GM21825 (cell line): Measurements from ENCODE around the gene BAZ1B.
"Not testable (repeated sequence)": the region's sequence is repeated elsewhere in the genome, so short reads cannot be mapped to it uniquely, and the experiment has no call there.

Experiments used
- ATAC-seq: cut with Tn5 transposase; IDR thresholded peaks from one replicate; pipeline ENCODE4 v1.9.1; 2021; ENCODE audit warnings: mild to moderate bottlenecking, moderate library complexity; ENCODE audit not compliant: unreplicated experiment

Gene BAZ1B, protein sequence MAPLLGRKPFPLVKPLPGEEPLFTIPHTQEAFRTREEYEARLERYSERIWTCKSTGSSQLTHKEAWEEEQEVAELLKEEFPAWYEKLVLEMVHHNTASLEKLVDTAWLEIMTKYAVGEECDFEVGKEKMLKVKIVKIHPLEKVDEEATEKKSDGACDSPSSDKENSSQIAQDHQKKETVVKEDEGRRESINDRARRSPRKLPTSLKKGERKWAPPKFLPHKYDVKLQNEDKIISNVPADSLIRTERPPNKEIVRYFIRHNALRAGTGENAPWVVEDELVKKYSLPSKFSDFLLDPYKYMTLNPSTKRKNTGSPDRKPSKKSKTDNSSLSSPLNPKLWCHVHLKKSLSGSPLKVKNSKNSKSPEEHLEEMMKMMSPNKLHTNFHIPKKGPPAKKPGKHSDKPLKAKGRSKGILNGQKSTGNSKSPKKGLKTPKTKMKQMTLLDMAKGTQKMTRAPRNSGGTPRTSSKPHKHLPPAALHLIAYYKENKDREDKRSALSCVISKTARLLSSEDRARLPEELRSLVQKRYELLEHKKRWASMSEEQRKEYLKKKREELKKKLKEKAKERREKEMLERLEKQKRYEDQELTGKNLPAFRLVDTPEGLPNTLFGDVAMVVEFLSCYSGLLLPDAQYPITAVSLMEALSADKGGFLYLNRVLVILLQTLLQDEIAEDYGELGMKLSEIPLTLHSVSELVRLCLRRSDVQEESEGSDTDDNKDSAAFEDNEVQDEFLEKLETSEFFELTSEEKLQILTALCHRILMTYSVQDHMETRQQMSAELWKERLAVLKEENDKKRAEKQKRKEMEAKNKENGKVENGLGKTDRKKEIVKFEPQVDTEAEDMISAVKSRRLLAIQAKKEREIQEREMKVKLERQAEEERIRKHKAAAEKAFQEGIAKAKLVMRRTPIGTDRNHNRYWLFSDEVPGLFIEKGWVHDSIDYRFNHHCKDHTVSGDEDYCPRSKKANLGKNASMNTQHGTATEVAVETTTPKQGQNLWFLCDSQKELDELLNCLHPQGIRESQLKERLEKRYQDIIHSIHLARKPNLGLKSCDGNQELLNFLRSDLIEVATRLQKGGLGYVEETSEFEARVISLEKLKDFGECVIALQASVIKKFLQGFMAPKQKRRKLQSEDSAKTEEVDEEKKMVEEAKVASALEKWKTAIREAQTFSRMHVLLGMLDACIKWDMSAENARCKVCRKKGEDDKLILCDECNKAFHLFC (N-terminal part only)

DNA sequence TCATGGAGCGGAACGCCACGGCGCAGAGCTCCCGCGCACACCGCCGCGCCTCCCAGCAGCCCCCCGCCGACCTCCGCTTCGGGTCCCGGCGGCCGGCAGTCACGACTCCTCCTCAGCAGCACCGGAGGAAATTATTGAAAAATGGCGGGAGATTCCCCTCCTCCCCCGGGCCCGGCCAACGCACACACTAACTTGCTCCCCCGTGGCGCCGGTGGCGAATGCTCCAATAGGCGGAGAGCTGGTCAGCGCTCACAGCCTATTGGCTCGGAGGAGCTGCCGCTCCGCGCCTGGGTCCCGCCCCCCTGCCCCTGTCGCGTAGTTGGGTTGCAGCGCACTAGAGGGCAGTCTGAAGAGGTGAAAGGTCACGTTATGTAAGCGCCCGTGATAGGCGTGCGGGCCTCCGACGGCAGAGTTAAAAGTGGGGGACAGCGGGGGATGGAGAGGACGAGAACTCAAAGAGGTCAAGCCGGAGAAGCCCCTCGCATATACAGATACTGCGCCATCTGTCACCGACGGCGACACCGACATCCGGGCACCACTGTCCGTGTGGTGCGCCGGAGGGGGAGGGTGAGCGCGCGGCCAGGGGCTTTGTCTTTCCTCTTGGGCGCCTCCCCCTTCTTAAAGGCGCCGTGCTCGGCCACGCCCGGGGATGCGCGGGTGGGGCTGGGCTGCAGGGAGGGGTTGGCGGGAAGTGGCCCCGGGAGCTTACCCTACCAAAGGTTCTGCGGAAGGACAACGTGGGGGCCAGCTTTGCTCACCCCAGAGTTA, at the start of gene BAZ1B:
Gene BAZ1B, minus strand, starts transcription at position 189 of the 768 bp plus-strand sequence. CDS start 360 bp downstream, outside the sequence.
- ATAC-seq: peak; percentile 72

DNA sequence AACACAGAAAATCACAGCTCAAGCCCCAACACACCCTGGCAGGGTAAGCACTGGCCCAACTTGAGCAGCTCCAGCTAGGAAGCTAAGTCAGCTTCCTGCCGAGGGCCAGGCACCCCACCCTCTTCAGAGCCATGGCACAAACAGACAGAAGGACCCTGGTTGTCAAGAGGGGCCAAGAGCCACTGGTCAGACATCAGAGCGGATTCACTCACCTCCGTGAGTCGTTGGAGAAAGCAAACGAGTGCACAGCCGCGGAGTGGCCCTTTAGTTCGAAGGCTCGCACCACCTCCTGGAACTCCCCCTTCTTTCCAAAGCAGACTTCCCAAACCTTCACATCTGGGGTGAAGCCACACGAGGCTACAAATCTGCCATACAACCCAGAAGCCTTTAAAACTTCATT, 48.9 kb upstream of the BAZ1B start:
- no peak for ATAC-seq

DNA sequence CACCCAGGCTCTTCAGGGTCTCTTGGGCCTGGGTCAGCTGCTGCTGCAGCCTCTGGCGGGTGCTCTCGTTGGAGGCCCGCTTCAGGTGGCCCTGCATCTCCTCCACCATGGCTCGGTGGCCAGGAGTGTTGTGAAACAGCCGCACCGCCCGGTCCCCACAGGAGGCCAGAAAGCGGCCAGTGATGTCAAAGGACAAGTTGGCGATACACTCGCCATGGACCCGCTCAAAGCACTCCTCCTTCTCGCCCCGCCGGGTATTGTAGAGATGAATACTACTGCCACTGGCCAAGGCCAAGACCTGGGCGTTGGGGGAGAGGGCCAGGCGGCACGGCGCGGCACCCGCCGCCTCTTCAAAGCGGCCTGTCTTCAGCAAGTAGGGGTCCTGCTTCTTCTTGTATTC, 48.4 kb upstream of the BAZ1B start:
- no peak for ATAC-seq

DNA sequence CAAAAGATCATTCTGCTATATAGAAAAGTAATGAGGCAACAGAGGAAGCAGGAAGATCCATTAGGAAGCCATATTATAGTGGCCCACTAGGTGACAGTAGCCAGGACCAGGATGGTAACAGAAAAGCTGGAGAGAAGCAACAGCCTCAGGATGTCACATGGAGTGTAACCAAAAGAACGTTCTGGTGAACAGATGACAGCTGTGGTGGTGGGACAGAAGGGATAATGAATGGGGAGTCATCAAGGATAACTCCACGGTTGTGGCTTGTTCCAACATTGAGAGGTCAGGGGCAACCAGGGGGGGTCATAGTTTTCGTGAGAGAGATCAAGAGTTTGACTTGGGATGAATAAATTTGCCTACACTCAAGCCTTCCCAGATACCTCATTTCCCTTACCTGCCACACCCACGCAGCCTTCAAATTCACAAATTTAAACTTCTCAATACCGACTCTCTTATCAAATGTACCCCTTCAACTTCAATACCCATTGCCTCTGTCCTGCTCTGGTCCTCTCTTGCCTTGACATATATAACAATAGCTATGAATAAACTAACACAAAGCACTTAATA, 47.0 kb upstream of the BAZ1B start:
- no peak for ATAC-seq

DNA sequence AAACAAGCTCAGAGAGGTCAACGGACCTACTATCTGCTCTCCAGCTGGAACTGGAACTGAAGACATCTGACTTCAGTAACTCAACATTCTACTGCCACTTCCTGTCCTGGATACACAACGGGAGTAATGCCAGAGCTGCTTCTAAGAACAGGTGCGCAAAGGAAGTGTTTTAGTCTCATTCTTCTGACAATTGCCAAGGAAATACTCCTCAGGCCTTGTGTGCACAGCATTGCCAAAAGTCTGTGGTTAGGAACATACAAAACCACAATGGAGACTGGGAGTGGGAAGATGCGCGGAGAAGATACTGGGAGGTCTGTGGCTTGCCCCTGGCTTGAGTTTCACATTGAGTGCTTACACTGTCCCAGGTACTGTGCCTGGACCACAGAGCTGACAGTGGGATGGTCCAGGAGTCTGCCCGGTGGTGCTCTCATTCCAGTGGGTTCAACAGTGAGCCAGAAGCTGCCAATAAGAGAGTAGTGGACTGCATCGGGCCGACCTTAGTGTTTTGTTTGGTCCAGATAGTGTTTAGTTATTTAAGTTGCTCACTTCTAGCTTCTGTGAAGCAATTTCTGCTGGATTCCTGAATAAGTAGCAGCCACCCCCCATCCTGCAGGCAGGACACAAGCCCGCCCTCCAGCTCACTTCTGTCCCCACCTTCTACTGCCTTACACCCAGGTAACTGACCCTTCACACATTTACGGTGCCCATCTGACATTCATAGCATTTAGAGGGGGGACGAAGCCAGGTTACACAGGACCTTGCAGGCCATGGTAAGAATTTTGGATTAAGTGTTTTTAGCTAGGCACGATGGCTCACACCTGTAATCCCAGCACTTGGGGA, 46.0 kb upstream of the BAZ1B start:
- ATAC-seq: no peak

DNA sequence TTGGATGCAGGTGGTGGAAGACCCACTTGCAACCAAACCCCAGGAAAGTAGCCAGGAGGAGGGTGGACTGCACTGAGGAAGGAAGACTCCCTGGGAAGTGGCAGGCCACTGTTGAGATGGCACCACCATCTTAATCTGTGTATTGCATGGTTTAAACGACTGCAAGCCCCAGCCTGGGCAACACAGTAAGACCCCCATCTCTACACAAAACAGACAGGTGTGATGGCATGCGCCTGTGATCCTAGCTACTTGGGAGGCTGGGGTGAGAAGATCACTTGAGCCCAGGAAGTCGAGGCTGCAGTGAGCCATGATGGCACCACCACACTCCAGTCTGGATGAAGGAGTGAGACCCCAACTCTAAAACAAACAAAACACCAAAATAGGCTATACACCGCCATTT, 45.0 kb upstream of the BAZ1B start:
- ATAC-seq: no peak

DNA sequence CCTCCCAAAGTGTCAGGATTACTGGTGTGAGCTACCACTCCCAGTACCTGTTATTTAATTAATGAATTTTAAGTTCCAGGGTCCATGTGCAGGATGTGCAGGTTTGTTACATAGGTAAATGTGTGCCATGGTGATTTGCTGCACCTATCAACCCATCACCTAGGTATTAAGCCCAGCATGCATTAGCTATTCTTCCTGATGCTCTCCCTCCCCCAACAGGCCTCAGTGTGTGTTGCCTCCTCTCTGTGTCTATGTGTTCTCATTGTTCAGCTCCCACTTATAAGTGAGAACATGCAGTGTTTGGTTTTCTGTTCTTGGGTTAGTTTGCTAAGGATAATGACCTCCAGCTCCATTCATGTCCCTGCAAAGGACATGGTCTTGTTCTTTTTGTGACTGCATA, 44.3 kb upstream of the BAZ1B start:
- not testable (repeated sequence) for ATAC-seq

DNA sequence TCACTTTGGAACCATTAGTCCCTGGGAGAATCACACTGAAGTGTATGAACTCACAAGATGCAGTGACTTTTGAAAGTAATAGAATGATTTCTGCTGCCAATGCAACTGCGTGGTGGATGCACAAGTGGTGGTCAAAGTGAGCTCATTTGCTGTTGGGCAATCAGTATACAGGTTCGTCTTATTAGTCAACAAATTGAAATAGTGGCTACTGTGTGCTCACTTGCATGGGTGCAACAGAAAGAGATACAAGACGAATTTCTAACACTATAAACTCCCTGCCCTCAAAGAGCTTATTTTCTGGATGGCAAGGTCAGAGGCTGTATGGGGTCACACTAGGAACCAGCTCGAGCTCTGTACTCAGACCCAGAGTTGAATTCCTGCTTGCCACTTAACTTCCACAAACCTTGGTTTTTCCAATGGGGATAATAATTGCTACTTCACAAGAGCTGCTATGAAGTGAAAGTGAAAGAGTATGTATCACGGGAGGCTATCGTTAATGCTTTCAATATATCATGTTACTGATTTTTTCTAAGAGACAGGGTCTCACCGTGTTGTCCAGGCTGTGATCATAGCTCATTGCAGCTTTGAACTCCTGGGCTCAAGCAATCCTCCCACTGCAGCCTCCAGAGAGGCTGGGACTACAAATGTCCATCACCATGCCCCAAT, 43.7 kb upstream of the BAZ1B start:
- ATAC-seq: no peak

DNA sequence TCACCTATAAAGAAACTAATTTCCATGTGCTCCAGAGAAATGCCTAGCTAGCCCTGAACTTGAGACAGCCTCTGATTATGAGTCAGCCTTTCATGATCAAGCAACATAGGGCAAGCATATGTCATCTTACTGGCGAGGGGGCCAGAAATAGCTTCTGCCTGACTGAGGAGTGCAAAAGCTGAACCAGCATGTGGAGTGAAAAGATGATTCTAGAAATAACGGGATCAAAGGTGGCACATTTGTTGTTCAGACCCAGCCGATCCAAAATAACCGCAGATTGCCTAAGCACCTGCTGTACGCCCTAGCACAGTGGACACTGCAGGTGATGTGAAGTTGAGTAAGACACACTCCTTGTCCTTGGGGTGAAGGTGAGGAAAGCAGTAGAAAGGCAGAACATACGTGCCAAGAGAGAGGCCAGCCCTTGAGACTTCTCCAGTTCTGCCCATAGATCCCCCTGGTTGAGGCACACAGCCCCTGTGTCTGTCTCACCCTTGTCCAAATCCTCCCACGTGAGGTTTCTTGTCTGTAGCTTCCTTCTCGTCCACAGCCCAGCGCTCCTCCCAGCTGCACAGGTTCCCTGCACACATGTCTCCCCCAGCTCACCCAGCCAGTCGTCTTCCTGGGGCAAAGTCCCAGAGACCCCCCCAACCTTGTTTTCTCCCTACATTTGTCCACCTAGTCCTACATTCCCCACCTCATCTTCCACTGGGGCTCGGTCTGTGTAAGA, 38.2 kb upstream of the BAZ1B start:
- ATAC-seq: no peak

DNA sequence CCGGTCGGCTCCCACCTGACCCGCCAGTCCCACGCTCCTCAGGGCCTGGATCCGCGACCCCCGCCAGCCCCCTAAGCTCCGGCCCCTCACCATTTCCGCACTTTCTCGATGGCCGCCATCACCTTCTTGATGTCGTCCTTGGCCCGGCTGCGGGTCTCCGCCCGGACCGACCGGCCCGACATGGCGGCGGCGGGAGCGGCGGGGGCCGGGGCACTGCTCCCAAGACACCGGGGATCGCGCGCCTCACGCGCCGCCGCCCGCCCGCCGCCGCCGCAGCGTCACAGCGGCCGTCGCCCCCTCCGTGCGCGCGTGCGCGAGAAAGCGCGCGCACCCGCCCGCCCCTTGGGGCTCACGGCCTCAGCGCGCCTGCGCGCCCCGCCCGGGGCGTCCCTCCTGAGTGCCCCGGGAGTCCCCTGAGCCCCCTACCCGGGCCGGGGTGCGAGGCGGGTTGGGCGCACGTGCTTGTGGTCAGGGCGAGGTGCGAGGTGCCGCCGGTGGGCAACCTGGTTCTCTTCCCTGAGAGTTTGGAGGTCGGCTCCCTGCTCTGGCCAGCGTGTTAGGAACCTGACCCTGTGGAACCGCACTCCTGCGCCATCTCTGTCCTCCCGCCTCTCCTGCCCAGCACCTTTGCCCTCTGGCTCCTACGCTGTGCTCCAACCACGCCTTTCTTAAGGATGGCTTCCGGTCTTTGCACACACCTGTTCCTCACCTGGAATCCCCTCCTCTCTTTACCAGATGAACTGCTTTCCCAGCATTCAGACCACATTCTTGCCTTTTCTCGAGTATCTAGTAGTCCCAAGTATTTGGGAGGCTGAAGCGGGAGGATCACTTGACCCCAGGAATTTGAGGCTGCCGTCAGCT, 35.5 kb upstream of the BAZ1B start, which contains the start of gene BCL7B:
Gene BCL7B, minus strand, starts transcription at position 294 of the 861 bp plus-strand sequence. Its CDS starts 112 bp downstream, at position 182.
- peak; percentile 48 for ATAC-seq

DNA sequence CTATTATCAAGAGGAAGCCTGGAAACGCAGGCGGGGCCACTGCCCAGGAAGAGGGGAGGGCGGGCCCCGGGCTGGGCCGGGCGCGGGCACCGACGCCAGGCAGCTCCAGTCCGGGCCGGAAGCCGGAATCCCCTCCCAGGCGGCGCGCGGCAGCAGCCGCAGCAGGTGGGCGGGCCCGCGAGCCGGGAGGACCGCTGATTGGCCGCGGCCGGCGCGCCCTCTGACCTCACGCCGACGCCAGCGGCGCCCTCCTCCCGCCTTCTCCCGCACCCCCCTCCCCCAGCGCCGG, 35.0 kb upstream of the BAZ1B start:
- peak; percentile 88 for ATAC-seq

DNA sequence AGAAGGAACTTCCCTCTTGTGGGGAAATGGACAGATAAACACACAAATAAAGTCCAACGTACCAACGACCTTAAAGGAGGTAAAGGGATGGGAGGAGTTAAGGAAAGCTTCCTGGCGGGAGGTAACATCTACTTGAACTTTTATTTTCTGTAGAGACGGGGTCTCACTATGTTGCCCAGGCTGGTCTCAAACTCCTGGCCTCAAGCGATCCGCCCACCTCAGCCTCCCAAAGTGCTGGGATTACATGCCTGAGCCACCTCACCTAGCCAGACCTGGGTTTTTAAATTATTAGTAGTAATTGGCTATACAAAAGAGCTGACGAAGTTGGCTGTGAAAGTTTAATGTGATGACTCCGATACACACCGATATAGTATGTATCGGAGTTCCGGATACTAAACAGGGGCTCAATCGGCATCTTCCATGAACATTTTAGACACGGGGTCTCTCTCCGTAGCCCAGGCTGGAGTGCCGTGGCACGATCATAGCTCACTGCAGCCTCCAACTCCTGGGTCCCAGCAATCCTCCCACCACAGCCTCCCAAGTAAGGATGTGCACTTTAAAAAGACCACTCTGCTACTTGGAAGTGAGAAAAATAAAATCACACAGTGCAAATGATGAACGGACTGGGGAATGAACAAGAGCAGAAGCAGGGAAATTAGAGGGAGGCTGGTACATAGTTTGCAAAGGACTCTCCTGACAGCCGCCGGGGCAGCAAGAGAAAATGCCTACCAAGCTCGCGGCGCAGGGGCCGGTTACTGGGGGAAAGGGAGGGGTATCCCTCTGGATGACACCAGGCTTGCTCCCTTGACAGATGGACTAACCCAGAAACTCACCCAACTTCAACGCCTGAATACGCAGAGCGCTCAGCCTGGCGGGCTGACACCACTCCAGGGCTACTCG, 34.4 kb upstream of the BAZ1B start:
- no peak for ATAC-seq

DNA sequence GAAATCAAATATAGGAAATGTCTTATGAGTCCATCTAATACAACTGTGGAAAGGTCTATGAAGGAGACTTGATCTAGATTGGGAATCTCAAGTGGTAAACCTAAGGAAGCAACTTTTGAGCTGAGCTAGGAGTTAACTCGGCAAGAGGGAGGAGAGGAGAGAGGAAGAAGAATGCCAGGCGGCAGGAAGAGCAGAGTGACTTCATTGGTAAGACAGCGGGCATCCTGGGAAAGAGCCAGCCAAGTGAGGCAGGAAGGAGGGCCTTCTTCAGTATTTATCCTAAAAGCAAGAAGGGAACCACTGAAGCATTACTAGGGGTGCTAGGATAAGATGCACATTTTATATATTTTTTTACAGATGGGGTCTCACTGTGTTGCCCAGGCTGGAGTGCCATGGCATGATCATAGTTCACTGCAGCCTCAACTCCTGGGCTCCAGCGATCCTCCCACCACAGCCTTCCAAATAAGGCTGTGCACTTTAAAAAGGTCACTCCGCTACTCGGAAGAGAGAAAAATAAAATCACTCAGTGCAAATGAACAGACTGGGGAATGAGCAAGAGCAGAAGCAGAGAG, 33.4 kb upstream of the BAZ1B start:
- no peak for ATAC-seq

DNA sequence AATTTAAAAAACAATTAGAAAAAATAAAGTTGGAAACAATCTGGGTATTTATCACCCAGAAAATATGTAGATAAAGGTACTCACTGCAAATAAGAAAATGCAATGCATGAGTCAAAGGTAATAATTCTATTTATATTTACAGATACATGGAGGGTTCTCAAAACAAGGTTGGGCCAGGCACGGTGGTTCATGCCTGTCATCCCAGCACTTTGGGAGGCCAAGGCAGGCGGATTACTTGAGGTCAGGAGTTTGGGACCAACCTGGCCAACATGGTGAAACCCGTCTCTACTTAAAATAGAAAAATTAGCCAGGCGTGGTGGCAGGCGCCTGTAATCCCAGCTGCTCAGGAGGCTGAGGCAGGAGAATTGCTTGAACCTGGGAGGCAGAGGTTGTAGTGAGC, 28.0 kb upstream of the BAZ1B start:
- ATAC-seq: not testable (repeated sequence)

DNA sequence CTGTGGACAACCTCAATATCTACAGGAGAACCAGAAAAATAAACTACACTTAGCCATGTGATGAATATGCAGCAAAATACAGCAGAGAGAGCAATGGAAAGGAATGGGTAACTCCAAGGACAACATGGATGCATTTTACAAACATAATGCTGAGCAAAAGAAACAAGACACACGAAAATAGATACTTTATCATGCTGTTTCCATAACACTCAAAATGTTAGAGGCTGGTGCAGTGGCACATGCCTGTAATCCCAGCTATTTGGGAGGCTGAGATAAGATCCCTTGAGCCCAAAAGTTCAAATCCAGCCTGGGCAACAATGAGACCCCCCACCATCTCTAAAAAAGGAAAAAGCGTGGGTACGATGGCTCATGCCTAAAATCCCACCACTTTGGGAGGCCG, 27.1 kb upstream of the BAZ1B start:
- no peak for ATAC-seq

DNA sequence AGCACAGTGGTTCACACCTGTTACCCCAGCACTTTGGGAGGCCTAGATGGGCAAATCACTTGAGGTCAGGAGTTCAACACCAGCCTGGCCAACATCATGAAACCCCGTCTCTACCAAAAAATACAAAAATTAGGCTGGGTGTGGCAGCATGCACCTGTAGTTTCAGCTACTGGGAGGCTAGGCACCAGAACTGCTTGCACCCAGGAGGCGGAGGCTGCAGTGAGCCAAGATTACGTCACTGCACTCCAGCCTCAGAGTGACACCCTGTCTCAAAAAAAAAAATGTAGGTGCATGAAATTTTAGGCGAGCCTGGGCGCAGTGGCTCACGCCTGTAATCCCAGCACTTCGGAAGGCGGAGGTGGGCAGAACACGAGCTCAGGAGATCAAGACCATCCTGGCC, 25.7 kb upstream of the BAZ1B start:
- ATAC-seq: no peak
